CMK (cell line): ENCODE measurements around the gene SLC23A2.
"Not testable (repeated sequence)": the region's sequence is repeated elsewhere in the genome, so short reads cannot be mapped to it uniquely, and the experiment has no call there.

Experiments used
- DNase-seq: peaks from one replicate; pipeline ENCODE4 v3.0.0-alpha.2; 2010; ENCODE audit warnings: low read depth

The SLC23A2 gene

DNA sequence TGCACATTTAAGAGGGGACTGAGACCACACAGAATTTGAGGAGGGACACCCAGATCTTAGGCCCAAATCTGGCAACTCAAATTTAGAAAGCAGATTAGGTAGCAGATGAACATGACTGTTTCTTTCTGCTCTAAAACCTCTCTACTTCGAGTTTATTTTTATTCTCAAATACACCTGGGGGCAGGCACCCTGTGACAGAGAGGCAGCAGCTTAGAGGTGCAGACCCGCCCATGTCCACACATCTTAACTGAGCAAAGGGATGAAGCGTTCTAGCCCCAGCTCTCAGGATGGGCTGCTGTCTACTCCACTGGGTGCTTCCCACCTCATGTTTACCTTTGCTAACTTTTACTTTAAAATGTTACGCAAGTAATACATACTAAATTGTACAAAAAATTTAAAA lies 125.0 kb downstream of the SLC23A2 start:
- DNase-seq: no peak

DNA sequence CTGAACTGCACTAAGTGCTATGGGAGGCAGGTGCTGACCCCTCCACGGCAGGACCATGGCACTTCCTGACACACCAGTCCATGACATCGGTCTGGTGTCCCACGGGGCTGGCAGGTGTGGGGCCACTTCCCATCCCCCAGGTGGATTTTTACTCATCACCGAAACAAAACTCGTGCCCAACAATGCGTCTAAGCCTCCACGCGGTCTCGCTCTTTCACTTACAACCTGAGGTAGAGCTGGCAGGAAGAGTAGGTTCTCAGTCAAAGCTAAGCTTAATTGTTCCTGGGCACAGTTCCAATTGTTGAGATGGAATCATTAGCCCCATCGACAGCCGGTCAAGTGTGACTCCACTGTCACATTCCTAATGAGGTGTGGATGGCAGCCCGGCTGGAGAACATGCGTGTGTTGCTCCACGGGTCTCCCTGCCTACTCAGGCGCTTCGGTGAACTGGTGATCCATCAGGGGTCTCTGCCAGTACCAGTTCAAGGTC lies 125.7 kb downstream of the SLC23A2 start:
- no peak for DNase-seq

DNA sequence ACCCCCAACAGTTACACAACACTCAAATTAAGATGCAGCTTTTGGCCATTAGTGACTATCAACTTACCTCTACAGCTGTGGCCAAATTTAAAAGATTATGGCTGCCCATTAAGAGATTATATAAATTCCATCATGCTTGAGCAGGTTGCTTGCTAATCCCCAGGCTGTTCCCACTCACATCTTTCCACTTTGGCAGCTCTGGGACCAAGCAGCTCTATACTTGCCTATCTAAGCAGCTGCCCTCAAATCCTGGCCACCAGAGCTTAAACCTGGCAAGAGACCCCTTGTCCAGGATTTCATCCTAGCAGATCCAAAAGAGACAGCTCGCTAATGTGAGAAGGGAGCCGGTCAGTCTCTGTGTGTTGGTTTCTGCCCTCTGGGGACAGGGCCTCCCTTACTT lies 127.9 kb downstream of the SLC23A2 start:
- no peak for DNase-seq

DNA sequence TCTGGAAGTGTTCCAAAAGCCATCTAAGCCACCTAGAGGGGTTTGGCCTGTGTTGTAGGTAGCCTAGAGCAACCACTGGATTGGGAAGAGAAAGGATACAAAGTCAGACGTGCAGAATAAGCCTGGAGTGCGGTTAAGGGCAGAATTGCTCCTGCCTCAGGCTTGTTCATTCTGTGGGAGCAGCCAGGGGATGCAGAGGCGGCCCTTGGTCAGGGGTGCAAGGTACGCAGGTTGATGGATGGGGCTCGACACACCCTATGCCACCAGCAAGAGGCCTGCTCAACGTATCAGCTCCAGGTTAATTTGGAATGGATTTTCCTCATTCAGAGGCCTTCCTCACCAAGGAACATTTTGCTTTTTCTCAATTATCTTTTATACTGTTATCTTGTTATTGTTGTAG lies 129.8 kb downstream of the SLC23A2 start:
- no peak for DNase-seq

DNA sequence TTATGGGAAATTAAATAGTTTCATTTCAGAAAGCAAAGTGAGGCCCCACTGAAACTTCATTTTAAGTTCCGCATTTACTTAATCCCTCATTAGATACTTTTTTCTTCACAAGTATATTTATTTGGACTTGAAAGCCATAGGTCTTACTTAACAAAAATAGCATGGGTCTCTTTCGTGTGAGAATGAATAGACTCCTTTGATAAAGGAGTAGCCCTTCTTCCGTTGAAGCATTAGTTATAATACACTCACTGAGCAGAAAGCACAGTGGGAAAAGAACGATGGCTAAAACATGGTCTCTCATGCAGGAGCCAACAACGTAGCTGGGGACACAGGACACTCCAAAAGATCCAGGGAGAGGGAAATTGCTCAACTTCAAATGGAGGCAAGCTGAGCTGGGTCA lies 130.4 kb downstream of the SLC23A2 start:
- no peak for DNase-seq

DNA sequence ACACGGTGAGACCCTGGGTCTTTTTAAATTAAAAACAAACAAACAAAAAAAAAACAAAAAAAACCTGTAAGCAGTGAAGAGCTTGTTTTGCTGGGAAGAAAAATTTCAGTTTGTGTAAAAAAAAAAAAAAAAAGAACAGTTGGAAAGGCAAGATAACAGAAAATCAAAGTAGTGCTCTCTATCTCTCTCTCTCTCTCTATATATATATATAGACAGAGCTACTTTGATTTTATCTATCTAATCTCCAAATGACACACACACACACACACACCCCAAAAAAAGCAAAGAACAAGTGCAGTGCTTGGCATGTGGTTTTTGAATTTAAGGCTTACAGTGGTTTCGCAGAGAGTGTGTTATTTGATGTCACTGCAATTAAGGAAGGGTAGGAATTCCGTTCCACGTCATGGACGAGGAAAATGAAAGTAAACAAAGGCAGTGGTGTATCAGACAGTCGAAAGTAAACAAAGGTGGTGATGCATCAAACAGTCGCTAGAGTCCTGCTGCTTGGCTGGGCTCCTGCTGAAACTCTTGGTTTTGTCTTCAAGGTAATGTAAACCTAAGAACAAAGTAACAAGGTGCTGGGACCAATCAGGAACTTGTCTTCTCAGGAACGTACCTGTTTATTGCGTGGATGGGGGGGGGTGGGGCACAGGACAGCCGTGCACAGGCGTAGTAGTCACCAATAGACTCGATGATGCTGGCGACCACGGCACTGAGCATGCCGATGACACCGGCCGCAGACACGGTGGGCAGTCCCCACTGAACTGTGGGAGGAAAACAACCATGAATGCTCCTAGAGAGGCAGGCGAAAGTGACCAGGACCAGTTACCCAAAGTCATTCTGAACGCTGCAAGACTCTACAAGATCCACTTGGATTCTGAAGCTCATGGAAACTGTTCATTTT lies 131.8 kb downstream of the SLC23A2 start:
- no peak for DNase-seq

DNA sequence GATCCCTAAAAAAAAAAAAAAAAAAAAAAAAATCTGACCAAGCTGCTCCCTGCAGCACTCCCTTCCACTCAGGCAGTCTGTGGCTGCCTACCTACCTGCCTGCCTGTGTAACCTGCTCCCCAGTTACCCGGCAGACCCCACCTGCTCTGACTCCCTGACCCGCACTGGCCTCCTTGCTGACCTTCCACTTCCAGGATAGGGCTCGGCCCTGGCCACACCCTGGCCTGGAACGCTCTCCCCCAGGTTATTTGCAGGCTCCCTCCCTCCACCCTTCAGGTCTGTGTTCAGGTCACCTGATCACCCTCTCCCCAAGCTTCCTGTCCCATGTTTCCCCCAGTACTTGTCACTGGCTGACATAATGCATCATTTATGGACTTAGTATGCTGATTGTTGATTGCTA lies 134.3 kb downstream of the SLC23A2 start:
- DNase-seq: no peak

DNA sequence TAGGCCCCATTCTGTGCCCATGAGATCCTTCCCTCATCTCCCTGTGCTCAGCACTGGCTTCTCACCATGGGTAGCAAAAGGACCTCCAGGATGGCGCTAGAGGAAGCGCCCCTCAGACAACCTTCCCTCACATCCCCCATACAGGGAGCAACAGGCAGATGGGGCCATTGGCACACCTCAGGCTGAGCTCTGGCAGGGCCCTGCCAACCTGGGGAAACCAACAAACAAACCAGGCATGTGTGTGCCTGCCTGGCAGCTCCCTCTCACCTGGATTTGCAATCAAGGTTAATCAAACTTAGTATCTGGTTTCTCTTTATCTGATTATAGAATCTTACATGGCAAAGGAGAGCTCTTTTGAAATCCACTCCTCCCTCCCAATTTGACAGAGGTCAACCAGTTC lies 134.9 kb downstream of the SLC23A2 start:
- DNase-seq: no peak

DNA sequence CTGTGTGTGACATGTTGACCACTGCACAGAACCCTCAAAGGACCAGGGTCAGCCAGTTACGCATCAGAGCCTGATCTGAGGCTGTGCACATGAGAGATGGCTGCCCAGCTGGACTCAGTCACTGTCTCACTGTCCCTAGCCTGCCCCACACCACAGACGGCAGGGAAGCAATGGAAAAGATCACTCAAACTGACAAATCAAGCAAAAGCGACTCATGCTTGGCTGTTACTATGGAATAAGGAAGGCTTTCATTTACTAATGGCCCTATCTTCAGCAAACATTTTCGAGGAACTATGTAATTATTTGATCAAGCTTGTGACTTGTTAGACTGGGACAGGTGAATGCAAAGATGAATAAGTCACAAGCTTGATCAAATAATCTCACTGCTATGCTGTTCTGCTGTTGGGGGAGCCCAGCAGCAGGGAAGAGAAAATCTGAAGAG lies 137.0 kb downstream of the SLC23A2 start:
- no peak for DNase-seq

DNA sequence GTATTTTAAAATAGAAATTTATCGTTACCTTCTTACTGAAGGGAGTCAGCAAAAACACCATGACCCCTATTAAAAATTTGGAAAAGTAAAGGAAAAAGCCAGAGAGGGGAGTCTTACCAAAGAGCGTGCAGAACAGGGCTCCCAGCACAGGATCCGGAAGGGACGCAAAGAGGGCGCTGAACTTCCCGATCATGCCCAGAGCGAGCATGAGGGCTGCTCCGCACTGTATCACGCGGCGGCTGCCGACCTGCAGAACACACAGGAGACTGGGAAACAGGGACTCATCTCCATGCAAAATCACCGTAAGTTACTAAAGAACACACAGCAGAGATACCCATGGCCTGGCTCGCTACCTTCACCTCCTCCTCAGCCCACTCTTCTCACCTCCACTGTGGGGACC lies 138.6 kb downstream of the SLC23A2 start:
- DNase-seq: no peak

DNA sequence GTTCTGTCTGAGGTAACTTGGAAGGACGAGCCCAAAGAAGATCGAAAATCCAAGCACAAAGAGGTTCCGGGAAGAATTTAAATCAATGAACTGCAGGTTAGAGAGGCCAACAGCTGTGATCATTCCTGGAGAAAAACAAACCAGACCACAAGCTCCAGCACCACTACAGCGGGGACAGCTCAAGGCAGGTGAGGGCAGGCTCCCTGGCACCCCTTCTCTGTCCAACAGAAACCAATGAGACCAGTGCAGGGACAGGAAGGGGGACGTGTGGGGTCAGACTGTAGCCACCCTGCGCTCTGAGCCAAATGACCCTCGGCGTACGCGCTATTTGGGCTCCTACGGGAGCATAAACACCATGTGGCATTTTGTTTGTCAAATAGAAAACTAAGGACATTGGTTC lies 139.3 kb downstream of the SLC23A2 start:
- DNase-seq: no peak

DNA sequence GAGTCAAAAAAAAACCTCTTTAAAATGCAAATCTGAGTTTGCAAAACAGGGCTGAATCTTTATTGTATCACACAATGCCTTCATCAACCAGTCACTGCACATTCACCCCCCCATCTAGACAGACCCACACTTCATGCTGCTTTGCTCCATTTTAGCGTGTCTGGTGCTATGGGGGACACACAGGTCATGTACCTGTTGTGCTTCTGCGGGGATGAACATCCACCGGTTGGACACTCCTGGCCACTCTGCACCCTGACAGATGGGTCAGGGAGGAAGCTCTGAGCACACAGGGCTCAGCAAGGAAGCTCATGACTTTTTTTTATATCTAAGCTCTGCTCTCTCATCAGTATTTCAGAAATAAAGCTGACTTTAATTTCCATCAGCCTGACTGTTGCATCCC lies 143.3 kb downstream of the SLC23A2 start:
- no peak for DNase-seq

DNA sequence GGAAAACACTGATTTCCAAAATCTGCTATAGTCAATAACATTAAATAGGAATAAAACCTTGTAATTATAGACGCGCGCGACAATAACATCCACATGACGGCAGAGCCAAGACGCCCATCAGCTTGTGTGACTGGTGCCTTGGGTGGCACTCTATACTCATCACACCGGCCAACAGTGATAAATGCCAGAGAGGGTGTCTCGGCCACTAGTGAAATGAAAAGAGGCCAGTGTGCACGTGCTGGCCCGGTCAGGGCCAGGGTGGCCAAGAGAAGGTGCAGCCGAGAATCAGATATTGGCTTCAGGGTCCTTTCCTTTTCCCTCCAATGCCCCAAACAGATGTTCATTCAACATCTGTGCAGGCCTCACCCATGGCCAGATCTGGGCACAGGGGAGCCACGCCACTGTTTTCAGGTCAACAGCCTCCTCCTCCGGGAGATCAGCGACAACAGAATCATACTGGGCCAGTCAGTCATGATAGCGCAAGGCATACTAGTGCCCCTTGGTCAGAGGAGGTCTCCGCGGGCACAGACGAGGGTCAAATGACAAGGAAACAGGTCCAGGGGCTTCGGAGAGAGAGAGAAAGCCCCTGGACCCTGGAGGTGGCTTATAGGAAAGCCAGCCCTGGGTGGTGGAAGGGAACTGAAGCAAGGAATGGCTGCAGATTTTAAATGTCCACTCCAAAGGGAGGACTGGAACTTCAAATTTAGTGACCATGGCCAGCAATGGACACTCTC lies 145.1 kb downstream of the SLC23A2 start:
- DNase-seq: no peak

DNA sequence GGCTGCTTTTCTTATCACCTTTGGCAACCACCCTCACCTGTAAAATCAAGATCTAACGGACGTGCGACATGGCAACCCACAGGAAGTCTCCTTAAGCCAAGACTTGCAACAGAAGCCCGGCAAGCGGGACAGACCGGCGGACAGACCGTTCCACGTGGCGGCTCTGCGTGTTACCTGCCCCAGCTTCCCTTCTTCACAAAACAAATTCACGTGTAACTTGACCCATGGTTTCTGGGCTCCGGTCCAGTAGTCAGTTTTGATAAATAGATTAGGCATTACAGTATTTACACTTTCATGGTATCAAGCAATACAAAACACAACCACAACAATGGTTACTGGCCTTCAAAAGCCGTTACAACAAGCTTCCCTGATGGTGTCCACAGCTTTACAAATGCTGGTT lies 145.8 kb downstream of the SLC23A2 start:
- no peak for DNase-seq

DNA sequence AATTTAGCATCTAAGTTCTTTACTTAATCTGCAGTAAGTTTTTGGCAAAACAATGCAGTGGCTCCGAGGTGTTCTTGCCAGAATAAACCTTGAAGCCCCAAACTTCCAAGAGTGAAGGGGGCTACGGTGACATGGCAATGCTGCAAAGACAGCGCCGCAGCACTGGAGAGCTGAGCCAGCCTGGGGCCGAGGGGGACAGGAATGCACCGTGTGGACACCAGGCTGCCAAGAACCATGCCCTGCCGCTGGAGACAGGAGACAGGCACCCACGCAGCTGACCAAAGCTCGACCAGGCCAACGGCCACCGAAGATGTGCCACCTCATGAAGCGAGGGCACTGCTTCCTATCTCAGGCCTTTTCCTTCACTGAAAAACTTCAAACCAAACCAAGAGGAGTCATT lies 146.2 kb downstream of the SLC23A2 start:
- no peak for DNase-seq

DNA sequence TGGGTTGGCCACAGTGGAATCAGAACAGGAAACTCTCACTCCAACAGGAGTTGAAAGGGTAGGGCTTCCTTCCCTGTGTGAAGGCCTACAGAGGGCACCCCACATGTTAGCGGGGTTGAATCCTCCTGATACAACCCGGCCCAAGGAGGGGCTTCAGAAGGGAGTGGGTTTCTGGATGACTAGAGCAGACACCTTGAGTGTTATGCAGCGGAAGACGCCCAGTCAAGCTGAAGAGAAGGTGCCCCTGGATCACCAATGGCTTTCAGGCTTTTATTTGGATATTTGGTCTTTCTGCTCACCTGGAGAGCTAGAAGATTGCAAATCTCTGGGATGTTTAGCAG lies 146.8 kb downstream of the SLC23A2 start:
- DNase-seq: no peak

DNA sequence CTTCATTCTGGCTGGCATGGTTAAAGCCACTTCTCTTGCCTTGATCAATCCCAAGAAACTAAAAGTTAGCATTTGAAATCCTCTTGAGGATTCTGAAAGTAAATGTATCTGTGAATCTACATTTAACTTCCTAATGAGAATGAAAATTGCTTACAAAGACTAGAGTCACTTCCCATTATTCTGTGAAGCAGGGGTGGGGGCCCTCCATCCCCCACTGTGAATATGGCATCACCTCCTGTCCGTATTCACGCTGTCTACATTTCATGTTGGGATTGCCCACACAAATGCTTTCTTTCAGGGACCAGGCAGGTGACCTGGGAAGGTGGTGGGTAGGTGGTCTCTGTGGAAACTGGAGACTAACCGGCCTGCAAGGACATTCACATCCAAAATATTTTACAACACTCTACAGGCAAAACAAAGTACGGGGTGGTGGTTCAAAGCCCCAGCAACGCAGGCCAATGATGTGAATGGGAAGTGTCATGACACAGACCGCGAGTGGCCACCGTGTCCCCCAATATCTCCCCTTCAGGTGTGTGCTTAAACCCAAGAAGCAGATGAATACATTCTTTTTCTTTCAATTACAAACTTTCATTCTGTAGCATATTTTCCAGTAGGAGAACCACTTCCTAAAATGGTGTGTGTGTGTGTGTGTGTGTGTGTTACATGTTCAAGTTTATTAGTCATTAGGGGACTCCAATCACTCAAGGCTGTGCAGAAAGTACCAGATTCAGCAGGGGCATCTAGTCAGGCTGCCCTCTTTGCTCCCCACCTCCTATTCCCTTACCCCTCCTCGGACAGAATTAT lies 147.4 kb downstream of the SLC23A2 start:
- DNase-seq: no peak

DNA sequence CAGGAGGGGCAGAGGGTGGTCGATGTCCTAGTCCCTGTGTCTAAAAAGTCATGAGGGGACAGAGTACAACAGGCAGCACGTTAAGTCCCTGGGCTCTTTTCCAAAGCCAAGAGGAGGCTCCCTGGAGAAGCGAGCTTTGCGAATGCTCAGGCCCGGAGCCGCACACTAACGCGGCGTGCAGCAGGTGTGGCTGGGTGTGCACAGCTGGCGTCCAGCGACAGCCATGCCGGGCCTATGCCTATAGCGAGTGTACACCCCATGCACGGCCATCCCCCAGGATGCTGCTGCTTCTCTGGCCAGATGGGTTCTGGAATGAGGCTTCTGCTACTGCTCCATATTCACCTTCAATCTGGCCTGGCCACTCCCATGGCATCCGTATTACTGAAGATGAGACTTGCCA lies 148.3 kb downstream of the SLC23A2 start:
- DNase-seq: no peak

DNA sequence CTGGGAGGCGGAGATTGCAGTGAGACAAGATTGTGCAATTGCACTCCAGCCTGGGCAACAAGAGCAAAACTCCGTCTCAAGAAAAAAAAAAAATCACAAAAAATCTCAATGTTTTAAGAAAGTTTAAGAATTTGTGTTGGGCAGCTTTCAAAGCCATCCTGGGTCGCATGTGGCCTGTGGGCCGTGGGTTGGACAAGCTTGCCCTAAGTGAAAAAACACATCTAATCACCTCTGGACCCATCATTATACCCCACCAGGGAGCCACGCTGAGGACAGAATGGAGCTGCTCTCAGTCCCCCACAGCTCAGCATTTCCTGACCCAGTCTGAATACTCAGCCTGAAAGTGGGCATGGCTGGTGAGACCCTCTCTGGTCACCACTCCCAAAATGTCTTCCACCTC lies 150.3 kb downstream of the SLC23A2 start:
- no peak for DNase-seq

DNA sequence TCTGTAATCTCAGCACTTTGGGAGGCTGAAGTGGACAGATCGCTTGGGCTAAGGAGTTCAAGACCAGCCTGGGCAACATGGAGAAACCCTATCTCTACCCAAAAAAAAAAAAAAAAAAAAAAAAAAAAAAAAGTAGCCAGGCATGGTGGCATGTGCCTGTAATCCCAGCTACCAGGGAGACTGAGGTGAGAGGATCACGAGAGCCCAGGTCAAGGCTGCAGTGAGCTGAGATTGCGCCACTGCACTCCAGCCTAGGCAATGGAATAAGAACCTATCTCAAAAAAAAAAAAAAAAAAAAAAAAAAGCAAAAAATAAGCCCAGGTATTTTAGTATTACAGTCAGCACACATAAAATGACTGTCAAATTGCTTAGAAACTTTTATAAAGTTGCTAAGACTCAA lies 152.5 kb downstream of the SLC23A2 start:
- not testable (repeated sequence) for DNase-seq

DNA sequence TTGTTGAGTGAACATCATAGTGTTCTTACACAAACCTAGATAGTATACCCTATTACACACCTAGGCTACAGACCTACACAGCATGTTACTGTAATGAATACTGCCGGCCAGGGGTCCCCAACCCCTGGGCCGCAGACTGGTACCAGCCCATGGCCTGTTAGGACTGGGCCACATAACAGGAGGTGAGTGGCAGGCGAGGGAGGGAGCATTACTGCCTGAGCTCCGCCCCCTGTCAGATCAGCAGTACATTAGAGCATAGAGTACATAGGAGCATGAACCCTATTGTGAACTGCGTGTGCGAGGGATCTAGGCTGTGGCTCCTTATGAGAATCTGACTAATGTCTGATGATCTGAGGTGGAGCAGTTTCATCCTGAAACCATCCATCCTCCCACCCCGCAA lies 153.3 kb downstream of the SLC23A2 start:
- no peak for DNase-seq

DNA sequence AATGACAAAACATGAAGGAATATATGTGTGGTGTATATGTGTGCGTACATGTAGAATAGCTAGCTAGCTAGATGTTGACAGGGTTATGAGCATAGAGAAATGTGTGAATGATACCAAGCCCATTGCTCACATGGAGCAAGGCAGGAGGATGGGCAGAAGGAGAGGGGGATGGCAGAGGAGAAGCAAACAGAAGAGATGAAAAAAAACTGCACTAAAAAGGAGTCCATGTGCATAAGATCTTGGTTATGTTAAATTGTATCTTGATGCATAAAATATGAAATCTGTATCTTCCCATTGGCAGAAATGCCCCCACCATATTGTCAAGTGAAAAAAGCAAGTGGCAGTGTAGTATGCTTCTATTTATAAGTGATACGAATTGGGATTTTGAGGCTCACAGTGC lies 154.5 kb downstream of the SLC23A2 start:
- no peak for DNase-seq
